ENCODE measurements around the gene HEATR1.
"Not testable (repeated sequence)": the region's sequence is repeated elsewhere in the genome, so short reads cannot be mapped to it uniquely, and the experiment has no call there.

Gene HEATR1

DNA sequence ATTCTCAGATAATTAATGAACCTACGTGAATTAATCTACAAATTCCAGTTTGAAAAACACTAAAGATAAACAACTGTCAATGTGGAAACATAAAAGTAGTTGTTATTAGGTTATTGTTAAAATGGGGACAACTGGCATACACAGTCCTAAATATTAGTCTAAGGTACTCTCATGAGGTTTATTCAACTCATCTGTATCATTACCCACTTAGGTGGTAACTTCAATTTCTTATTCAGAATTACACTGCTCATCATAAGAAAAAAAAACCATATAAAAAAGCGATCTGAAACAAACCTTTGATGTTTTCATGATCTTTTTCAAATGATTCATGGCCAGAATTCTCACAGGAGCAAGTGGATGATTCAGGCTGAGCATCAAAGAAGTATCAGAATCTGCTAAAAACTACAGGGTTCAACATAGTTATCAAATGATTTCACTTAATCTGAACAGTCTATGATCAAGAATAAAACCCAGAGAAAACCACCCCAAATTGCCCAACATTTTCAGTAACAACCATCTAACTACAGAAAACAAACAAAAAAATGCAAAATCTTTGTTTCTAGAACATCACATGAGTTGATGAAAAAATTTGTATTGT, 13.7 kb downstream of the HEATR1 start:
- no peak for DNase-seq (ENCODE audit: low spot score)

DNA sequence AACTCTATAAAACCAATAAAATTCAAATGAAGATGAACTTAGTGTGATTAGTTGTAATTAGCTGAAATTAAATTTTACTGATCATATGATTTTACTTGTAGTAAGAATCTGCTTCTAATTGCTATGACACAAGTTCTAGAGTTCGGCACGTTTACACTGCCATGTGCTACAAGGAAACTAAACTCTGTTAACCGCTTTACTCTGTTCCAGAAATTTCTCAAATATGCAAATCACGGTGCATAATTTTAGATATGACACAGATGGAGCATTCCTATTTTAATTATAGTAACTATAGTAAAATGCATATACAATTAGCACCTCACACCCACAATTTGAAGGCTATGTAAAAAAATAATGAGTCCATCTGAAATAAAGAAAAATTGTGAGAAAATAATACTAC, 14.8 kb downstream of the HEATR1 start:
- DNase-seq (ENCODE audit: low spot score): no peak

DNA sequence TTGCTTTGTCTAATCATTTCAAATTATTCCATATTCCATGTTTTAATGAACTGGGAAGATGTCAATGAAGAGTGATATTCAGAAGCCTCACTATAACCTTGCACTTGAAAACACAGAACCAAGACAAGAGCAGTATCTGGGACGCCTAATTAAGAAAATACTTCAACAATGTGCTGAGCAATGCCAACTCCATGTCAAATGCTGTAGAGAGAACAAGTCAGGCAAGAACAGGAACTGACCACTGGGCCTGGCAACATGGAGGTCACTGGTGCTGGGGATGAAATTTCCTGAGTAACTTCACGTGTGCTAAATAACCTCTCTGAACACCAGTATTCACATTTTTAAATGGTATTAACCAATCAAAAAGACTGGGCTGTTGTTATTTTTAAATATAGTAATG, 22.8 kb downstream of the HEATR1 start:
- no peak for DNase-seq (ENCODE audit: low spot score)

DNA sequence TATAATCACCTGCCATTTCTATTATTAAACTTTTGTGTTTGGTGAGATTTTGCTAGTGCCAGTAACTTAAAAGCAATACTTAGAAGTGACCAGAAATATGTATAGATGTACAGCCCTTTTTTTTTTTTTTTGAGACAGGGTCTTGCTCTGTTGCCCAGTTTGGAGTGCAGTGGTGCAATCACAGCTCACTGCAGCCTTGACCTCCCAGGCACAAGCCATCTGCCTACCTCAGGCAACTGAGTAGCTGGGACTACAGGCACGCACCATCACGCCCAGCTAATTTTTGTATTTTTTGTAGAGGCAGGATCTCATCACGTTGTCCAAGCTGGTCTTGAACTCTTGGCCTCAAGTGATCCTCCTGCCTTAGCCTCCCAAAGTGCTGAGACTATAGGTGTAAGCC, 23.9 kb downstream of the HEATR1 start:
- not testable (repeated sequence) for DNase-seq (ENCODE audit: low spot score)

DNA sequence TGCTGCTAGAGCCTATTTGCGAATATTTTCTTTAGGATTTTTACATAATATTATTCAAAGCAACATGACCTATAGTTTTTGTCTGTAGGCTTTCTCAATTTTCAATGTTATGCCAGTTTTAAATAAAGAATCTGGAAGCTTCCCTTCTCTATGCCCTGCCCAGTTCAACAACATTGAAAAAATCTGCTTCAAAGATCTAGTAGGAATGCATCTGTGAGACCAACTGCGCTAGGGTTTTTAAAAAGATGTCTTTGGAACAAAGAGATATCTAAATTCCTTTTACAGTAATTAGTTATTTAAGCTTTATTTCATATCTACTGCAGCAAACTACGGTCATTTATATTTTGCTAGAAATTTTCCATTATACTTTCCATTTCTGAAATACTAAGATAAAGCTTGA, 25.7 kb downstream of the HEATR1 start:
- no peak for DNase-seq (ENCODE audit: low spot score)

DNA sequence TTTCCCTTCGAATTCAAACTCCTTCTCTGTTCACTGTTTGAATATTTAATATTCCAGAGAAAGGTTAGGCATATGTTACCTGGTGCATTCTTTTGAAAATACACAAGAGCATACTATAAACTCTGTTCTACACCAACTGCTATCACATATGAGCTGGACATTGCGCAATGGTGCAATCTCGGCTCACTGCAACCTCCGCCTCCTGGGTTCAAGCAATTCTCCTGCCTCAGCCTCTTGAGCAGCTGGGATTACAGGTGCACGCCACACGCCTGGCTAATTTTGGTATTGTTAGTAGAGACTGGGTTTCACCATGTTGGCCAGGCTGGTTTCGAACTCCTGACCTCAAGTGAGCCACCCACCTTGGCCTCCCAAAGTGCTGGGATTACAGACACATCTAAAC, 27.3 kb downstream of the HEATR1 start:
- DNase-seq (ENCODE audit: low spot score): not testable (repeated sequence)

DNA sequence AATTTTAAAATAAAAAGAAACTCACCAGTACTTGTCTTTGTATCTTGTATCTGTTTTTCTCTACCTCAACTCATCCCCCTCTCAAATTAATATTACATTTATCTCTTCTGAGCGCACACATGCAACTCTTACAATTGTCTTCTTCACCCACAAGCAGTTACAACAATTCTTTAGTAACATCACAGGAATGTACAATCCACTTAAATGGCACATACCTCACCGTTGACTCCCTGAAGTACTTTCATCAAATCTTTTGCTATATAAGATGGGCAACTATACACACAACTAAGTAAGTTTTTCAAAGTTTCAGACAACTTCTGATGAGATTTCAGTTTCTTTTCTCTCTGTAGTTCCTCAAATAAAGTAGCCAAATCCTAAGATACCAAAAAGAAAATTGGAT, 28.3 kb downstream of the HEATR1 start:
- no peak for DNase-seq (ENCODE audit: low spot score)

DNA sequence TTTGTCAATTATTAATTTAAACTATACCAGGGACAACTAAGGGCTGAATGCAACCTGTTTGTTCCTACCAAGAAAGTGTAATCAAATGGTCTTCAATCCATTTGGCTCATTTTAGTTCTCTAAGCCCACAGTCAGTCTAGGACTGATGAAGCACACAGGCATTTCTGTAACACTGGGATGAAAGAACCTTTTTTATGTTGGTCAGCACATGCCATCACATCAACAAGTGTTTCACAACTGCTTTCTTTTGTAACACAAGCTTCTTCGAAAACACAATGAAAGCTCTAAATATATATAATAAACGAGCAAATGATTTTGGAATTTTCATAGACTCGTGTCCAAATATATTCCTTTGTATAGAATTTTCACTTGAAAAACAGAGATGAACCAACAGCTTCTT, 28.8 kb downstream of the HEATR1 start:
- no peak for DNase-seq (ENCODE audit: low spot score)

DNA sequence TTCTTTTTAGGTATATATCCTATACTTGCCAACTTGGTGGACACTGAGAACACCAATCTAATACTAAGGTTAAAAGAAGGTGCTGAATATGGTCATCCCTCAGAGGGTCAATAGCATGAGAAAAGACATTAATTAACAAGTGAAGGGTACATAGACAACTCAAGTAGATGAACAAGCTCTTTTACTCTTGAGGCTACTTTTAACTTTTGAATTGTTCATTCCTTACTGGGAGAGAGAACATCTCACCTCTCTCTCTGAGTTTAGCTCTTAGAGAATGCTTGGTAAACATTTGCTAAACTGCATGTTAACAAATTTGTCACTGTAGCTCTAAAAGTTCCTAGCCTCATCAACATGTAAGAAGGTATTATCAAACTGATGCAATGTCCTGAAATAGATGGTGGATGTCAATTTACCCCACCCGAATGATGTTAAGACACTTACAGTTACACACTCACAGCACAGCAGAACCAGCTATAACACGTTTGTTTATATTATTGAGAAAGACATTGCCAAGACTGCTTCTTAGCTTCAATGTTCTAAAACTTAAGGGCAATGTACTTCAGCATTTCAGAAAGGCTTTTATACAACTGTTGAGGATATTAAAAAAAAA, 35.9 kb downstream of the HEATR1 start:
- no peak for DNase-seq (ENCODE audit: low spot score)

DNA sequence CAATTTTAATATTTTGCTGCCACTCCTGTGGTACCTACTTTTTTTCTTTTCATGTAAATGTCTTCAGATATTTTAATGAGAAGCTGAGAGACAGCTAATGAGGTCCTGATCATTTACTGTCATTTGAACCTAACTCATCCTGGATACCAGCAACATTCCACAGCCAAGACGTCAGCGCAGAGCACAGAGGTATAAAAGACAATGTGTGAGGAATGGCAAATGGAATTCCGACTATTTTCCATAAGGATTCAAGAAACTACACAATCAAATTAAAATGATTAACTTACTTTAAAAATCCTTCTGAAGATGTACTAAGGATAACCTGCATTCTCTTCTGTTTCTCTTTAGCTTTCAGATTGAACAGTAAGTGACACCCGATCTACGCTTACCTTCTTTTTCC, 38.8 kb downstream of the HEATR1 start:
- DNase-seq (ENCODE audit: low spot score): no peak

DNA sequence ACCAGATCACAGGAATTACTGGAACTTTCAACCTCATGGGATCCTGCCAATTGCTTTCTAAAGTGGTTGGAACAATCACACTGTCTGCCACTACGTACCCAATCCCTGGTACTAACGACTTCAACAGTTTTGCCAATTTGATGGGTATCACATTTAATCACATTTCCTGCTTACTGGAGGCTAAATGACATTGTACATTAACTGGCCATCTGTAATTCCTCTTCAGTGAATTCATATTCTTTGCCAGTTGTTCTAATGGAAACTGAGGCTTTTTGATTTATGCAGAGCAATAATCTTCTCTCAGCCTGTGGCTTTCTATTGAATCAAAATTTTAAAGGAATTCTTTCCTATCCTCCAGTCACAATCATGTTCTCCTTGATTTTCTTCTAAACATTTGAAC, 42.3 kb downstream of the HEATR1 start:
- DNase-seq (ENCODE audit: low spot score): no peak

DNA sequence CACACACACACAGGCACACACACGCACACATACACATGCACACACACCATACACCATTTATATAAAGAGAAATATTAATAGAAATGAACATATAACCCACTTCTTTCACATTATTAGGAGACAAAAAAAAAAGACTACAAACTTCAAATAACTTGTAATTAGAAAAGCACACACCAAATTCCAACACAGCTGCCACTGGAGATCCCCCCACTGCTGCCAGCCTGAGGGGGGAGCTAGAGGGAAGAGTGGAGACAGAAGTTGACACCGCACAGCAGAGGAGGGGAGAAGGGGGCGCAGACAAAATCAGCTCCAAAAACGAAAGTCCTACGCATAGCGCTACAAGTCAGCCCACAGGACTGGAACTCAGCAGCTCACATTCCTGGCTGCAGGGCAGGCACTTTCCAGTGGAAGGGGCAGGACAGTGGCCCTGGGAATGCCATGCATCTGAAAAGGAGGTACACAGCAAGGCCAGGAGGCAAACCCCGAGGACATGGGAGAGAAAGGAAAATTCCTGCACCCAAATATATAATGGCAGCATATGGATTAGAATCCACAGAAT, 44.0 kb downstream of the HEATR1 start:
- DNase-seq (ENCODE audit: low spot score): no peak

DNA sequence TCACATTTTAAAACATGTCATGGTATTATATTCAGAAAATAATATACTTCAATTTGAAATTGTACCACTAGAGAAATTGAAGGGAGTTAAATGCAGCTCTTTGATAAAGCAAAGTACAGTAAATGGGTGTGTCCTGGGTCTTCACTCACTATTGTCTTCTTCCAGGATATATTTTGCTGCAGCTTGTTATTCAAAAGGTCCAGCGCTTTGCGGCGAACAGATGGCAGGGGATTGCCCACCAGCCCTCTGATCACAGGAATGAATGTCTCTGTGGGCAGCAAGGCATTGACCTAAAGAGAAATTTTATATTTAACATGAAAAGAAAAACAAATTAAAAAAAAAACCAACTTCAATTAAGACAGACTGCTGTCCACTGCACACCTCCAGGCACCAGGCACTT, 45.5 kb downstream of the HEATR1 start:
- no peak for DNase-seq (ENCODE audit: low spot score)

DNA sequence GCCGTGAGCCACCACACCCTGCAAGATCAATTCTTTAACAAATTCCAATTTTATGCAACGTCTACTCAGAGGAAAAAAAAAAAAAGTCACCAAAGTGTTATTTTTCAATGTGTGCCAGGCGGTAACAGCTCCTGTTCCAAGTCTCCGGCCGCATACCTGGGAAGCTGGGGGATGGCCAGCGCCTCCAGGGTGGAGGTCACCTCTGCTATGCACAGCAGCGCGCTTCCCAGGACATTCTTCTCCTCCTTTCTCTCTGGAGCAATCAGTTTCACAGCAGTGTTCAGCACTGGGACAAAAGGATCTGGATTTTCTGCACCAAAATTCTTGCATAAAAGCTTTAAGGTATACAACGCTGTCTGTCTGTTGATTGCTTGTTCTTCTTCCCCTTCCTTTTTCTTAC, 46.2 kb downstream of the HEATR1 start:
- no peak for DNase-seq (ENCODE audit: low spot score)

DNA sequence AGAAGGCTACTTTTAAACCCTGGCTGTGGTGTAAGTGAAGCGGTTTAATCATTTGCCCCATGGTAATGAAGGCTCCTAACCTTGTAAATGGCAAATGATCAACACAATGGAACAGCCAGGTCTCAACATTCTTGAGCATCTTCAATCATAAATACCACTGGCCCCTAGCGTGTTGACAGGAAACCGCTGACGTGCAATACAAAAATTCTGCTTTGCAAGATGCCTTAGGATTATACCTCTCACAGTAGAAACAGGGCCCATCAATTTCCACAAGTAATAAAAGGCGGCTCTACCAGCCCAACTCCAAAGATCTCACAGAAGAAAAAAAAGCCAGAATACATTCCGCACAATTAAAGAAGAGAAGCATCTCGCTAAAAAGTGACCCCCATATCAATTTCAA, 47.7 kb downstream of the HEATR1 start:
- no peak for DNase-seq (ENCODE audit: low spot score)

DNA sequence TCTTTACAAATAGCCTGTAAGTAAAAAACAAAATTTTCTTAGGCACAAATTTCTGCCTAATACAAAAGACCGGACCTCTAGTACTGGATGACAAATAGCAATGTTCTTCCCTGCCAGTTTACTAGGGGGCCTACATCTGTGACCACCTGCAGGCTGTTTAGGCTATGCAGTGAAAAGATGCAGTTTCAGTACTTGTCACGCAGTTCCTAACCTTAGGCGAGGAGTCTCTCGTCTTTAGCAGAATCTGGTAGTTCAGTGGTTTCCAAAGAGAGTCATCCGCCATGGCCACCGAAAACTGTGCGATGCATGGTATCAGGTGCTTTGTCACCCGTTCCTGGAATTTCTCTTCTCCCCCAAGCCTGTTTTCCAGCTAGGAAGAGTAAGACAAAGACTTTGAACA, 50.9 kb downstream of the HEATR1 start:
- DNase-seq (ENCODE audit: low spot score): no peak

DNA sequence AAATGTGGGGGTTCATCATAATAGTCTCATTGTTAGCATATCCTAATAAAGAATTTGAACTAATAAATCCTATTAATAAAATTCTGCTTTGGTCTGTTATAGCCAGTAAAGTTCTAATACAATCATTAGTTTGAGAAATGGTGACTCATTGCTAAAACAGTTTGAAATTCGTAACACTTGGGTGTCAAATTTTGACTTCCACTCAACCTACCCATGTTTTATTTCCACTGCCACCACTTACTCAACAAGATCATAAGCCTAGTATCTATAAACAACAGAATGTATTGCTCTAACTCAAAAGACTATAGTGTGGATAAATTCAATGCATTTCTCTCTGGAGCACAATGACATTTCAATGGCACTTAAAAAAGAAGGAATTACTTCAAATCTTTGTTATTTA, 51.4 kb downstream of the HEATR1 start:
- DNase-seq (ENCODE audit: low spot score): no peak

DNA sequence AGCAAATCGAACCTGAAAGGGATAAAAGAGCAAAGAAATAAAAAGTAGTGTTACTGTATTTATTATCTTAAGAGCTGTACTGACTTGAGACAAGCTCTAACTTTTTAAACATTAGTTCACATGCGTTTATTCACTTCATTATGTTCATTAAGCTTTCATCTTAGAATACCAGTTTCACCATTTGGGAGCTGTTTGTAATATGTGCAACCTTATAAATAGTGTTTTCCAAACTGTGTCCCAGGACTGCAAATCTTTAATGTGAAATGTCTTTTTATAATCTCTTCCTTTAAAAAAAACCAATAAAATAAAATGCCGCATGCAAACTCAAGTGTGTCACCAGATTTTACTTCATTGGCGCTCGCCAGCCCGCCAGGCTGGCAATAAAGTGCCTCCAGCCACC, 52.2 kb downstream of the HEATR1 start:
- no peak for DNase-seq (ENCODE audit: low spot score)

DNA sequence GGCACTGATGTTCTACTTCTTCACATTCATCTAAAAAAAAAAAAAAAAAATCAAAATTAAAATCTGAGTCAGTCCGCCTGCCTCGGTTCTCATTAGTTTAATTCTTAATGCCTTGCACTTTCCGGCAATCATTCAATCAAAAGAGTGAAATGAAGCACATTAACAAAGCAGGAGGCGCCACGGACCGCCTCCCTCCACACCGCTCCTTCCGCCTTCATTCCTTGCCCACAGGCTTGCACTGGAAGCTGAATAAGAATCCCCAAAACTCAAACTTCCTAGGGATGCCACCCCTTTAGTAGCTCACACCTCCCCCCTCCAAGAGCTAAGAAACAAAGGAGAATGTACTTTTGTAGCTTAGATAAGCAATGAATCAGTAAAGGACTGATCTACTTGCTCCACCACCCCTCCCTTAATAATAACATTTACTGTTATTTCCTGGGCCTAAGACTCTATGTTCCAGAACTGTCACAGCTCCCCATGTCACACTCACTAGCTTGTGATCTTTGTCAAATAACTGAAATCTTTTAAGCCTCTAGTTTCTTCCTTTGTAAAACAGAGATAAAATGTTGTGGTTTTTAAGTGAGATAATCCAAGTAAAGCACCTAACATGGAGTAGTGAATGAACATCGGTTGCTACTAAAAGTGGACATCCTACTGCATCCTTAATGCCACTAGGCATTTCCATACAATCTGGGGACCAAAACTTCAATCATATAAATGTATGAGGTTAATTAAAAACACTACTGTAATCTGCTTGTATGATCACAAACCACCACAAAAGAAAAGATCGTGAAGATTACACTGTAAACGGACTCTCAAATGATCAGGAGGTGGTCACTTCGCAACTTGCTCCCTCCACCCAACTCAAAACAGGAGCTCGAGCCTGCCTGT, 53.1 kb downstream of the HEATR1 start:
- DNase-seq (ENCODE audit: low spot score): no peak

DNA sequence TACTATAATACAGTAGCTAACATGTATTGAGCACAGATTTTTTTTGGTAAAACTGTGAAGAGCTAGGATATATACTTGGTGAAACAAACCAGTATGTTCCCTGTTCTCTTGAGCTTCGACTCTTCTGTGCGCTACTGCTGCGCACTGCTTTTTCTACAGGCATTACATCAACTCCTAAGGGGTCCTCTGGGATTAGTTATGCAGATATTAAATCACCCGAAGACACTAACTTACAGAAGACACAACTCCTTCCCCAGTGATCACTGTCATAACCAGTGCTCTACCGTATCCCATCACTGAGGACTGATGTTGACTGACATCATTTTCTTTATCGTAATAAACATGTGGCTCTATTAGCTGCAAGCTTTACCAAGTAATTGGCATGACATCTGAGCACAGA, 55.9 kb downstream of the HEATR1 start:
- DNase-seq (ENCODE audit: low spot score): no peak

DNA sequence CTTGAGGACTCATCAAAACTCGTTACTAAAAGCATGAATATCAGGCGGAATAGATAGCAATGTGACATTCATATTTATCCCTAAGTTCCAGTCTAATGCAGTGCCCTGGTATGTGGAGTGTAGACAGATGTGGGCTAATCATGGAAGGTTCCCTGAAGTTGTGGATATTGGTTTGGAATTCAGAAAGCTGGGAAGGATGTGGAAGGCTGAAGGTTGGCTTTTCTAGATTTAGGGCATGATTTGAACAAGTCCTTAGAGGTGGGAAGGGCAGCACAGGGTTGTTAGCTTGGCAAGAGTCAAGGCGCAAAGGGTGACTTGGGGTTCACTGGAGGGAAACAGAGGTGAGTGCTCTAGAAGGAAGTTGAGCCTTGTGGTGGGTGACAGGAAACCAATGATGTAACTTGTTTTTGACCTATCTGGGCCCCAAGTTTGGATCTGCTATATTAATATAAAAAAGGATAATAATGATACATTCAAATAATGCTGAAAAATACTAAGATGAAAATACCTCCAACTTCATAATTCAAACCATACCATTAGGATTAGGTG, 58.6 kb downstream of the HEATR1 start:
- DNase-seq (ENCODE audit: low spot score): no peak

DNA sequence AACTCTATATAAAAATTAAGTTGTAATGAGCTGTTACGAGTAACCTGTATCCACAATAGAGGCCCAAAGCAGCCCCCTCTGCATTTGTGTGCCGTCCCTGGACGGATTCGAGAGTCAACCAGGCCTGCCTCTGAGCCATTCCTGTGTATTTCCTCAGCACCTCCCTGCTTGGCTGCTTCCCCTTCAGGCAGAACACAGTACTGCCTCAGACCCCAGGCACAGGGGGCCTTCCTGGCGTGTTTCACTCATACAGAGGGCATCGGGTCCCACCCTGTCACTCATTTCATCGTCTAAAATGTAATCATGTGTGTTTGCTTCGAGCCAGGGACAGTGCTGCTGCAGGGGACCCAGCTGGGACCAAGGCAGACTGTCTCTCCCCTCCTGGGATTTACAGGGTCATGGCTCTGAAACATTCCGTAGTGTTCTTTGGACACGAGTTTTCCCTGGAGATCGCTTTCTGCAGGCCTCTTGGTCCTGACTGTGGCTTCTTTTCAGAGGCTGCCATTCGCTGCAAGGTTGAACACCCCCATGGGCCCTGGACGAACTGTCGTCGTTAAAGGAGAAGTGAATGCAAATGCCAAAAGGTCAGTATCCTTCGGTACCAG, 61.1 kb downstream of the HEATR1 start:
- DNase-seq (ENCODE audit: low spot score): no peak
